Measurements from ENCODE around the gene DIS3L2.
"Not testable (repeated sequence)": the region's sequence is repeated elsewhere in the genome, so short reads cannot be mapped to it uniquely, and the experiment has no call there.

Gene DIS3L2

DNA sequence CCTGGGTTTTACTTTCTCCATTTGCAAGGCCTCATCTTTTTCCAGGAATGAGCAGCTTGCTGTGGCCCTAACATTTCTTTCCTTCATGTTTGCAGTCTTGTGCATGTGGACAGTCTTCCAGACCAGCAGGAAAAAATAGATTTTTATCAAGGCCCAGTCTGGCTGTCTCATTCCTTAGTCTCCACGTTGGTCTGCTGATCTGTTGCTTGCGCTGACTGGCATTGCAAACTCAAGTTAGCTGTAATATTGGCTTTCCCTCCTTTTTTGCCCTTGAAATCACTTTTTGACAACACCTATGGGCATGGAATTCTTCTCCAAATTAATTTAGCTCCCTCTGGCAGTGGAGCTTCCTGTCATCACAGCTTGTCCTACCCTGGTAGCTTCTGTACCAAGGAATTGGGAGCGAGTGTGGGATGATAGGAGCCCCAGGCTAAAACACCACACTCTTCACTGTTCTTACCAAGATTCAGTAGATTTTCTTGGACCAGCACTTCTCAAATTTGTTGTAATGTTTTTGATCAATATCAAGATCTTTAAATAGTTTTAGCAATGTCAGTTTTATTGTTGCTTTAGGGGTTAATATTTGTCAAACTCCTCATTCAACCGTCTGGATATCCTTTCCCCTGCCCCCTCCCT is 48.2 kb downstream of the DIS3L2 start:
- DNase-seq (ENCODE audit: low spot score), result no peak

DNA sequence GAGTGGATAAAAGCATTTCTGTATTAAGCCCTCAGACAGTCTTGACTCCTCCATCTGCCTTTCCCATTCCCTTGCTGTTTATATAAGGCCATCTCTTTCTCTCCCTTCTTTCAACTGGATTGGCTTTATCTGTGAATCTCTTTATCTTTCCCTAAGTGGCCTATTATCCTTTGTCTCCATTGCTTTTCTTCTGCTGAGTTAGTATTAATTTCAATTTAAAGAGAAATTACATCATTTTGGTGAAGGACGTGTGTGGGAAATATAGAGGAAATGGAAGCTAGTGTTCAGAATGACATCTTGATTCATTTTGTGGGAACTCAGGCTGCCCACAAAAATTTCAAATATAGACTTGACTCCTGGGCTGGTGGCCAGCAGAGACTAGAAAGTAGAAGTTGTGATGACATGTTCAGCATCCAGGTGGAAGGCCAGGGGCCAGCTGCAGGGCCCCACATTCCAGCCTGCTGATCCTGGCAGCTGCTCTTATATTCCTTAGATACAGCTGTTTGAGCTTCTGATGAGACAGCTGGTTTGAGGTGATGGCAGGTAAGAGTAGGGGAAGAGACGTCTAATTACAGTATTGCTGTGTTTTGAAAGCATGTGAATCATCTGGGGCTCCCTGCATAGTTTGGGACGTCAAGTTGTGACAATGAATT is 52.3 kb downstream of the DIS3L2 start:
- no peak for DNase-seq (ENCODE audit: low spot score)

DNA sequence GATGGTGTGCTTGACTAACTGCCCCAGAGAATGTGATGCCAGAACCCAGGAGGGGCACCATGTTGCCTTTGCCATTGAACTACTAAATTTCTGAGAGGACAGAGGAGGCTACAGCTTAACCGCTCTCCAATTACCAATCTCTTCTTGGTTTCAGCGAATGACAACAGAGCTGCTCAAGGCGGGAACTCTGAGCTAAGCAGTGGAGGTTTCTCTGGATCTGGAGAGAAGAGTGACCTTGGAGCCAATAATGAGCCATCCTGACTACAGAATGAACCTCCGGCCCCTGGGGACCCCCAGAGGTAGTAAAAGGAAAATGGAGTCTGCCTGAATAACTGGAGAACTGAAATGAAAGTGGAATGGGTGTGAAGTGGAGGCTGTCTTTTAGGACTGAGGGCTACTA is 53.2 kb downstream of the DIS3L2 start:
- DNase-seq (ENCODE audit: low spot score), result no peak

DNA sequence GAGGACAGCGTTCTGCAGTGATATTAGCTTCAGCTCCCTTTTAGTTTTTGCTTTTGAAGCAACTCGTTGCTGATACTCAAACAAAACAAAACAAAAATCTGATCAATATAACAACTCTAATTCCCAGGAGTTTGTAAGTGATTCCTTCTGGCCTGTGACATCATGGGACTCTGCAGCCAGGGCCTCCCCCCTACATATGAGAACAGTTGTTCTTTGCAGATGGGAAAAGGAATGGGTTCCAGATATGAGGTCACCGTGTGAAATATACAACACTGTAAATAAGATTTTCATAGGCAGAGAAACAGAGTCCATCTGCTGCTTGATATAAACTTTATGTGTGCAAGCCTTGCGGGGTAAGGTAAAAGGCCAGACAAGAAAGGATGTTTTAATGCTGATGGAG is 56.7 kb downstream of the DIS3L2 start:
- no peak for DNase-seq (ENCODE audit: low spot score)

DNA sequence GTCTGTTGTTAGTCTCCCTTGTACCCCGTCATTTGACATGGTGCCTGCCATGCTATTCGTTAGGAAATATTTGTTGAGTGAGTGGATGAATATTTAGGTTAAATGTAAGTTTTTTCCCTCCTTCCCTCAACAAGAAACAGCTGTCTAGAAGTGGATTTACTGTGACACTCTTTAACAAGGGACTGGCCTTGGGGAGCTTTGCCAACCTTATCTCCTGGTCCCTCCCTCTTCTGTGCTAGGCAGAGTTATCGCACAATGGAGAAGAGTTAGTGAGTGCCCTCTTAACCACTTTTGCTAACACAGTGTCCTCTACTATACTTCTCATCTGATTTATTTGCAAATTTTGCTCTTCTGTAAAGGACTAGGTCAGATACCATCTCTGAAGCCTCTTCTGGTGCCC is 61.2 kb downstream of the DIS3L2 start:
- no peak for DNase-seq (ENCODE audit: low spot score)

DNA sequence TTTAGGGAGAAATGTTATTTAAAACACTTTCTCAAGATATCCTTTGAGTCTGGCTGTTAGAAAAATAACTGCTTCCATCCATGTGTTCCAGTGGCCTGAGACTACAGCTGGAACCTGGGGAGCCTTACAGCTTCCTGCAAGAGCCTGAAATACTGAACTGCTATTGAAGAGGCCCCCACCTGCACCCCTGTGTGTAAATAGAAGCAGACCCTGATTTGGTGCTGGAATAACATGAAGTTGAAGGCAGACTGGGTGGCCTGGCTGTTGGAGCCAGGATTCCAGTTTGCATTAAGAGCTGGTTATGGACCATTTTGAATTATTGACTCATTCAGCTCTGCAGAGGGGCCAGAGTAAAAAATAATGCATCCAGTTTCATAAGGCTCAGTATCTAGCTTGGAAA is 61.9 kb downstream of the DIS3L2 start:
- no peak for DNase-seq (ENCODE audit: low spot score)

DNA sequence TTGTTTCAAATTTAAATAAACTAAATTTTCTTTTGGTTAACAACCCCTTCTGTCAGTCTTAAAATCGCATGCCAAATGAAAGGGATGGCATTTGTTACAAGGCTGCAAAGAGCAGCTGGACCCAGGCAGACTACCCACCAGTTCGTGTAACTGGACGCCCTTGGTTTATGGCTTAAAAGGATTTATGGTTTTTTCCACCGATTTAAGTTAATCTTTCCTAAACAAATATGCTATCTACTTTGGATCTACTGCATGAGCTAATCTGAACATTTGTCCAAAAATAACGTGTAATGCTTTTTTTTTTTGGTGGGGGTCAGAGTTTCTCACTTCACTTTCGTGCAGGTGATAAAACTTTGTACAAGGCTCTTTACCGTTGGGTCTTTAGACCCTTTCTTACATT is 62.9 kb downstream of the DIS3L2 start:
- no peak for DNase-seq (ENCODE audit: low spot score)

DNA sequence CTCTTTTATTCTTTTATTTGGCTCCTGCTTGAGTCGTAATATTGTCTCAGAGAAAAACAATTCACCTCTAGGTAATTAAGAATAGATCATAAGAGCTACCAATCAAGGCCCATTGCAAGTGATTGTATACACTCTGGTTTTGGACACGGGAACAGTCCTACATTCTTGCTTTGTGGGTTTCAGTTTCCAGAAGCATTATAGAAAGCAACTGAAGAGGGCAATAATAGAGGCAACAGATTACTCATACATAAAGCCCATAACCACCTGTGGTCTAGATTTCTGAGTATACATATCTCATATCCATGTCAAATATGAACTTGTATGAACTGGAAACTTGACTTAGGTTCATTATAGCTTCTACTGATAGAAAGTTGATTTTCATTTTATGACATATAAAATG is 65.4 kb downstream of the DIS3L2 start:
- DNase-seq (ENCODE audit: low spot score), result no peak

DNA sequence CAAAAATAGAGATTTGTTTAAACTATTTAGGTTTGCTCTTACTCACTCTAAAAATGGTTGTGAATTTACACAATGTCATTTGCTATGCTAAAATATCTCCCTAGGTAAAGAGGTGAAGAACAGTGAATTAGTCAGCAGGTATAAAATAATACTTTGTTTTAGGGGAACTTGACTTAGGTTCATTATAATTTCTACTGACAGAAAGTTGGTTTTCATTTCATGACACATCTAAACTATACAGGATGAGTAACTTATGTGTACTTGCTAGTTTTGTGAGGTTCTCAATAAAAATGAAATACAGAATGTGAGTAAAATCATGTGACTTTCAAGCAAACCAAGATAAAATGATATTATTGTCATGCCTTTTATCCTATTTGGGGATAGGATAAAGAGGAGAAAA is 66.0 kb downstream of the DIS3L2 start:
- DNase-seq (ENCODE audit: low spot score), result no peak

DNA sequence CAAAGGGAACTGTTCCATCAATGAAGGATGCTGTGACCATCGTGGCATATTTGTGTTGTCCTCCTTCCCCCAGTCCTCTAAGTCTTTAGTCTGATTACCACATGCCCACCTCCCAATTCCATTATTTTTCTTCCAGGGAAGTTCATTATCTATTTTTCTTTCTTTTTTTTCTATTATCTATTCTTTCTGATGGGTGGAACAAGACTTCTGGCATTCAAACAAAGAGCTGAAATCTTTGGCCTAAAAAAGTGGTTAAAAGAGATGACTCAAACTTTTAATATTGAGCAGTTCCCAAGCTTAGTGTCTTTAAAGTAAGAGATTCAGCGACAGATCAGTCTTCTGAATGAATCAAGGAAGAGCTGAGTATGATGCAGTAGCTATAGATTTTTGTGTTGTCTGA is 66.6 kb downstream of the DIS3L2 start:
- DNase-seq (ENCODE audit: low spot score), result no peak

DNA sequence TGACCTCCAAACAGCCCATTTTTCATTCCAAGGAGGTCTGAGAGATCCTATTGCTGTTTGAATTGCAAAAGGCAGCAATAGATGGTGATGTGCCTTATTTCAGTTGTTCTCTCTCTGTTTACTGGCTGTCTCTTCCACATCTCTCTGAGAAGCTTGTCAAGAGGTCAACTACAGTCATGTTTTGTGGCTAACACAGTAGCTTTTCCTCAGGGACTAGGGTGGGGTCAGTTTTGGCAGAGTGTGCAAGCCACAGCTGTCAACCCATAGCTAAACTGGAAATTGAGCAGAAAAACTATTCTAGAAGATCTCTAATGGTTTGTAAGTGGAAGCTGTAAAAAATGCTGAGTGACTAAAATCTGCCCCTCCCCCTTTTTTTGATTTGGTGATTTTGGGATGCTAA is 67.1 kb downstream of the DIS3L2 start:
- DNase-seq (ENCODE audit: low spot score), result no peak

DNA sequence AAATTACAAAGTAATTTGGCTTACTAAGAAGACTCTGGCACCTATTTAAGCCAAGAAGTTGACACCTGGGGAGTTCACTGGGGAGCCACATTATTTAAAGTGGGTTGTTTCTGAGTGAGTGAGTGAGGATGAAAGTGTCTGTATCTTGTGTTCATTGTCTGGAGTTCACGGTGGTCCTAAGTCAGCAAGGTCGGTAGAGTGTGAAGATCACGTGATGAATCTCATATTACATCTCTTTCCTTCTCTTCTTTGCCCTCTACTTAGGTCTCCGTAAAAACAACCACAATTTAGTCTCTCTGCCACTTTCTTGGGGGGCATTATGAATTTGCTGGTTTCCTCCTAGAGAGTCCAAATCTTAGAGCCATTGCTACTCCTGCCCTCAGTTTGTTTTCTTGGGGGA is 67.8 kb downstream of the DIS3L2 start:
- no peak for DNase-seq (ENCODE audit: low spot score)

DNA sequence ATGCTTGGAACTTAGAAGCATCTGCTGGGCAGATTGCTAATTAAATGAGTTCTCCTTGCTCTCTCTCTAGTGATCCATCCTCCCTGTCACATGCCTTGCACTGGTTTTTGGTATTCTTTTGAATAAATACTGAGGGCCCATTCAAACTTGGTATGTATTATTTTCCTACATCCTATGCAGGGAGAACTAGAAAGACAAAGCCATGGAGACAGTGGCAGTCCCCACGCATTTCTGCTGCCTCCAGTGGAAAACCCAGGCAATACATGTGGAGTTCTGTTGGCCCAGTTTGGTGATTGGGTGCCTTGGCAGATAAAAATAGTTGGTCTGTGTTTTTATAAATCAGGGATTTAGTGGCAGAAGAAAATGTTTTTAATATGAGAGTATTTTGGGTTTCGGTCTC is 68.7 kb downstream of the DIS3L2 start:
- DNase-seq (ENCODE audit: low spot score), result no peak

DNA sequence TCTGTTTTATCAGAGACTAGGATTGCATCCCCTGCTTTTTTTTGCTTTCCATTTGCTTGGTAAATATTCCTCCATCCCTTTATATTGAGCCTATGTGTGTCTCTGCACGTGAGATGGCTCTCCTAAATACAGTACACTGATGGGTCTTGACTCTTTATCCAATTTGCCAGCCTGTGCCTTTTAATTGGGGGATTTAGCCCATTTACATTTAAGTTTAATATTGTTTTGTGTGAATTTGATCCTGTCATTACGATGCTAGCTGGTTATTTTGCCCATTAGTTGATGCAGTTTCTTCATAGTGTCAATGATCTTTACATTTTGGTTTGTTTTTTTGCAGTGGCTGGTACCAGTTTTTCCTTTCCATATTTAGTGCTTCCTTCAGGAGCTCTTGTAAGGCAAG is 73.8 kb downstream of the DIS3L2 start:
- DNase-seq (ENCODE audit: low spot score), result not testable (repeated sequence)

DNA sequence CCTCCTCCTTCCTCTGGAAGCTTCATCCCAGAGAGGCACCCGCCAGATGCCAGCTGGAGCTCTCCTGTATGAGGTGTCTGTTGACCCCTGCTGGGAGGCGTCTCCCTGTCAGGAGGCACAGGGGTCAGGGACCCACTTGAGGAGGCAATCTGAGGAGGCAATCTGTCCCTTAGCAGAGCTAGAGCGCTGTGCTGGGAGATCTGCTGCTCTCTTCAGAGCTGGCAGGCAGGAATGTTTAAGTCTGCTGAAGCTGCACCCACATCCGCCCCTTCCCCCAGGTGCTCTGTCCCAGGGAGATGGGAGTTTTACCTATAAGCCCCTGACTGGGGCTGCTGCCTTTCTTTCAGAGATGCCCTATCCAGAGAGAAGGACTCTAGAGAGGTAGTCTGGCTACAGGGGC is 75.4 kb downstream of the DIS3L2 start:
- DNase-seq (ENCODE audit: low spot score), result not testable (repeated sequence)

DNA sequence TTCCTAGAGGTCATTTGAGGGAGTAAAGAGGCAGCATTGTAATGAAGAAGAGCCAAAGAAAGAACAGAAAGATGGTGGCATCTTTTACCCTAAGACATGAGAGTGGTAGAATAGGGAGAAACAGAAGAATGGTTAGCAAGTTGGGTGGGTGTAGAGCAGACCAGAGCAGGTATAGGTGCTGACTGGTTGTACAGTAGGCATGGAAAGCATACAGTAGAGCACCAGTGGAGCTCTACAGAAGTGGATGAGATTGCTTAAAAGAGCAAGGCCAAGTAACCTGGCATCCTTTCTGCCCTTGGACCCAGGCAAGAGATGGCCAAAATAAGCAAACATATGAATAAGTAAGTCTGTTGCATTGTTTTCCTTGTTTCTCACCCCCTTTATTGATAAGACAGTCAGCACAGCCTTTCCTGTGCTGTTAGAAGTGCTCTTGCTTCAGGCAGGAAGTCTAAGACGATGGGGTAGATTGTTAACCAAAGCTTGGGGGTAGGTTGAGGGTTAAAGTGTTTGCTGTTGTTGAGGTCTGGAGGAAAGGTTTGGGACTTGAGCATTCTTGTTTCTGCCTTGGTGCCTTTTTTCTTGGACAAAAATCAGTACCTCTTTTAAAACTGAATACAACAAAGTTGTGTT is 76.9 kb downstream of the DIS3L2 start:
- no peak for DNase-seq (ENCODE audit: low spot score)

DNA sequence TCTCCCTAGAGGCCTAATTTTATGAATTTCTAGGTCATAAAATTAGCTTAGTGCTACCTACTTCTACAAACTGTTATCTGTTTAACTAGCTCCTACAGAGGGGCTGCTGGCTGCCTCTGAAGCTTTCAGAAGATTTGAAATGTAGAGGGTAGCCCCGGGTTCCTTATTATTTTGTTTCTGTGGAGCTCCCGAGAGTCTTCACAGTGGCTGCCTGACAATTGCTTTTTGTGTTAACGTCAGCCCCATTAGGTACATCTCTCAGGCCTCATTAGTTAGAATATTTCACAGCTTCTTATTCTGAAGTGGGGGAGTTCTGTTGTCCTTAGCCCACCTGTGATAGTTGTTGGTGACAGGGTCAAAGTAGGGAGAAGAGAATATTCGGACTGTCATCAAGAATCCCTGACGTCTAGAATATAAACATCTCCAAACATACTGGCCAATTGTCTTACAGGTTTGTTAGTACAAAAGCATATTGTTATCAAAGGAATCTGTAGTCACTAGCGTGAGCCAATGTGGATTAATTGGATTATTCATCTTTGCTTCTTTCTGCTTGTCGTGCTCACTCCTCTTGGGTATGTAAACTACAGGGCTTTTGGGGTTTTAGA is 77.5 kb downstream of the DIS3L2 start:
- DNase-seq (ENCODE audit: low spot score), result no peak

DNA sequence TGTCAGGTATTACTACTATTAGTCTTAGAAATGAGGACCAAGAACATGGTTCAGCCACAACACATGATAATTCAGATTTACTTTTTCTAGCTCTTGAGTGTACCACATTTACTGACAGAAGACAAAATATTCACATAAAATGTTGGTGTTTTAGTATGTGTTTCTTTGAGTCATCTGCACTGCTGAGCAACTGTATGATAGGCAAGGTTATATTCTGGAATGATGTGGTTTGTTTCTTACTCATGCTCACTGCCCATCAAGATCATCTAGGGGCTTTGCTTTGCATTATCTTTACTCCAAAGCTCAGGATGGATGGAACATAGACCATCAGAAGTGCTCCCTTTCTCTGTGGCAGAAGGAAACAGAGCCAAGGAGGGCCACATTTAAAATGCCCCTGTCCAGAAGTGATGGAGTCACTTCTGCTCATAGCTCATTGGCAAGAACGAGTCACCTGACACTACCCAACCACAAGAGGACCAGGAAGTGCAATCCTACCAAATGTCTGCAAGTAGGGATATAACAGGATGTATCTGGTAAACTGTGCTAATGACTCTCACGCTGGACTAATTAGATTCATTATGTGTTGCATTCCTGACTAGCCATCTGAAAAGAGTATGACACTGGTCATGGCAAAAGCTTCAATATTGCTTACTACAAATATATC is 81.5 kb downstream of the DIS3L2 start:
- no peak for DNase-seq (ENCODE audit: low spot score)

DNA sequence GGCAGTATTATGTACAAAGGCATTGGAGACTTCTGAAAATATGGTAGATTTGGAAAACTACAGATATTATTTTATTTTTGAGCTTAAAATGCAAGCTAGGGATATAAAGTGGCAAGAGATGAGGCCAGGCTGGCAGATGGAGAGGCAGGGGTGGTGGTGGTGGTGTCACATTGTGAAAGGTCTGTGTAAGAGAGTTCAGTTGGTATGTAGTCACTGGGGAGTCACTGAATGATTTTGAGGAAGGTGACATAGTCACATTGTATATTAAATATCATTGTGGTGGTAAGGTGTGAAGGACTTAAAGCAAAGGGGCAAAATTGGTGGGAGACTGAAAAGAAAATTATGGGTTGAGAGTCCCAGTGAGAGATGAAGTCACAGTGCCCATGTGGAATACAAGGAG is 82.5 kb downstream of the DIS3L2 start:
- no peak for DNase-seq (ENCODE audit: low spot score)

DNA sequence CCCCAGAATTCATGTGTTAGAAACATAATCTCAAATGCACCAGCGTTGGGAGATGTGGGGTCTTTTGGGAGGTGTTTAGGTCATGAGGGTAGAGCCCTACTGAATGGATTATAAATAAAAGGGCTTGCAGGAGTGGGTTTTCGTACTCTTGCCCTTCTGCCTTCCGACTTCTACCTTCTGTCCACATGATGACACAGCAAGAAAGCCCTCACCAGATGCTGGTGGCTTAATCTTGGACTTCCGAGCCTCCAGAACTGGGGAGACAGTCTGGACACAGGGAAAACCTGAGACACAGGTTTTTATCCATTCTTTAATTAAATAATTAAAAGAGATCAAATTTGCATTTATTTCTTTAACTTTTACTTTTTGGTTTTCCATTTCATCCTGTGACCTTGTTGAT is 87.8 kb downstream of the DIS3L2 start:
- no peak for DNase-seq (ENCODE audit: low spot score)

DNA sequence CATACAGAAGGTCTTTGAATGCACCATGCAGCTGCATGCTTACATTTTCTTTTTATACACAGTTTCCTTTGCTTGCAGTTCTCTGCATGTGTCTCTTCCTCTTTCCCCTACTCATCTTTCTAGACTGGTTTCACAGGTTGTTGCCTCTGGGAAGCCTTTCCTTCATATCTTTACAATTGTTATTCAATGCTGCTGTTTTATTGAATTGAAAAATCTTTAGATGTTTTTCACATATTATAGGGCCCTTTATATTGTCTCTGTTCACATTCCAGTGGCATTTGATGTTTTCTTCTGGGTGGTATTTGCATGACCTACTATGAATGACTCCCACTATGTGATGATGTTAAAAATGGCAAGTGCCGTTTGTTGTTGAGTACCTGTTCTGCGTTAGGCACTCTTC is 91.1 kb downstream of the DIS3L2 start:
- DNase-seq (ENCODE audit: low spot score), result no peak

DNA sequence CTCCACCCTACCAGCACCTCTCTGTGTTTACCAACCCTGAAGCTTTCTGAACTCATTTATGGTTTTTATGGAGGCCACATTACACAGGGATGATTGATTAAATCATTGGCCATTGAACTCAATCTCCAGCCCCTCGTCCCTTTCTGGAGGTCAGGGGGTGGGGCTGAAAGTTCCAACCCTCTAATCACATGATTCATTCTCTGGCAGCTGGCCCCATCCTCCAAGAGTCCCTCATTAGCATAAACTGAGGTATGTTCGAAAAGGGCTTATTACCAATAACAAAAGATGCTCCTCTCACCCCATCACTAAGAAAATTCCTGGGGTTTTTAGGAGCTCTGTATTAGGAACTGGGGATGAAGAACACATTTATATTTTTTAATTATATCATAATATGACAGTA is 92.3 kb downstream of the DIS3L2 start:
- no peak for DNase-seq (ENCODE audit: low spot score)

All from CD4-positive, alpha-beta T cell treated with Interleukin-15 for 4 hours (primary cell).